Activated naive CD4-positive, alpha-beta T cell treated with anti-CD3 and anti-CD28 coated beads, Interleukin-2, amount 10 ng/mL, durations not matched to agents 7 days and 5 days (primary cell): ENCODE measurements around the gene USP17L5.
"Not testable (repeated sequence)": the region's sequence is repeated elsewhere in the genome, so short reads cannot be mapped to it uniquely, and the experiment has no call there.

Experiments used
- CTCF ChIA-PET: fragments of 350-600 bp; sonication (Branson Sonifier 250); formaldehyde crosslinking; loops from one replicate; lab custom pipeline; 2021; ENCODE audit warnings: antibody characterized with exemption; lab: Charles Lee
- DNase-seq: peaks from one replicate; pipeline ENCODE4 v3.0.0-alpha.2; 2020
- H3K27ac Mint-ChIP-seq: one replicate; pipeline ENCODE4 v1.8.0; 2021; ENCODE audit warnings: mild to moderate bottlenecking, moderate library complexity, mixed read lengths
- H3K27me3 Mint-ChIP-seq: one replicate; pipeline ENCODE4 v1.8.0; 2021; ENCODE audit warnings: mild to moderate bottlenecking, mixed read lengths
- H3K36me3 Mint-ChIP-seq: one replicate; pipeline ENCODE4 v1.8.0; 2021; ENCODE audit warnings: mixed read lengths
- H3K4me1 Mint-ChIP-seq: one replicate; pipeline ENCODE4 v1.8.0; 2021; ENCODE audit warnings: mixed read lengths
- H3K4me3 Mint-ChIP-seq: one replicate; pipeline ENCODE4 v1.8.0; 2021; ENCODE audit warnings: mild to moderate bottlenecking, moderate library complexity, mixed read lengths
- H3K9me3 Mint-ChIP-seq: one replicate; pipeline ENCODE4 v1.8.0; 2021; ENCODE audit warnings: mixed read lengths

USP17L5 gene

GRCh38 chr4:9339103-9339502 lies at the start of gene USP17L5:
TSS of gene USP17L5 (plus strand) at chr4:9339403. CDS start at chr4:9339403, 0 bp downstream.
- H3K27ac Mint-ChIP-seq, DNase-seq, H3K36me3 Mint-ChIP-seq, CTCF ChIA-PET, H3K4me3 Mint-ChIP-seq, H3K27me3 Mint-ChIP-seq, H3K9me3 Mint-ChIP-seq, H3K4me1 Mint-ChIP-seq: not testable (repeated sequence)

GRCh38 chr4:9324191-9324590 lies 15.0 kb upstream of the USP17L5 start:
- H3K27ac Mint-ChIP-seq, CTCF ChIA-PET, H3K9me3 Mint-ChIP-seq, H3K4me1 Mint-ChIP-seq, H3K27me3 Mint-ChIP-seq, DNase-seq, H3K36me3 Mint-ChIP-seq, H3K4me3 Mint-ChIP-seq: not testable (repeated sequence)

- H3K36me3 Mint-ChIP-seq, CTCF ChIA-PET, H3K27me3 Mint-ChIP-seq, H3K9me3 Mint-ChIP-seq, H3K27ac Mint-ChIP-seq, H3K4me3 Mint-ChIP-seq, DNase-seq, H3K4me1 Mint-ChIP-seq: not testable (repeated sequence)
Observed at GRCh38 chr4:9324865-9325264, 14.3 kb upstream of the USP17L5 start, which contains the start of gene USP17L24. TSS of gene USP17L24 (plus strand) at chr4:9325165. CDS start at chr4:9325165, 0 bp downstream.

GRCh38 chr4:9329611-9330010 lies 9.6 kb upstream of the USP17L5 start, which contains the start of gene USP17L25:
TSS of gene USP17L25 (plus strand) at chr4:9329911. CDS start at chr4:9329911, 0 bp downstream.
- H3K27me3 Mint-ChIP-seq, H3K4me1 Mint-ChIP-seq, H3K9me3 Mint-ChIP-seq, H3K36me3 Mint-ChIP-seq, H3K4me3 Mint-ChIP-seq, DNase-seq, CTCF ChIA-PET, H3K27ac Mint-ChIP-seq: not testable (repeated sequence)

- H3K27ac Mint-ChIP-seq, H3K4me1 Mint-ChIP-seq, H3K9me3 Mint-ChIP-seq, H3K27me3 Mint-ChIP-seq, H3K4me3 Mint-ChIP-seq, CTCF ChIA-PET, DNase-seq, H3K36me3 Mint-ChIP-seq: not testable (repeated sequence)
Observed at GRCh38 chr4:9334358-9334757, 4.8 kb upstream of the USP17L5 start, which contains the start of gene USP17L26. TSS of gene USP17L26 (plus strand) at chr4:9334658. CDS start at chr4:9334658, 0 bp downstream.

GRCh38 chr4:9343848-9344247 lies 4.6 kb downstream of the USP17L5 start, which contains the start of gene USP17L27:
TSS of gene USP17L27 (plus strand) at chr4:9344148. CDS start at chr4:9344148, 0 bp downstream.
- H3K4me1 Mint-ChIP-seq, H3K36me3 Mint-ChIP-seq, H3K27me3 Mint-ChIP-seq, H3K9me3 Mint-ChIP-seq, H3K4me3 Mint-ChIP-seq, CTCF ChIA-PET, DNase-seq, H3K27ac Mint-ChIP-seq: not testable (repeated sequence)

GRCh38 chr4:9348593-9348992 lies 9.4 kb downstream of the USP17L5 start, which contains the start of gene USP17L28:
TSS of gene USP17L28 (plus strand) at chr4:9348893. CDS start at chr4:9348893, 0 bp downstream.
- H3K27me3 Mint-ChIP-seq, CTCF ChIA-PET, H3K9me3 Mint-ChIP-seq, H3K4me1 Mint-ChIP-seq, H3K27ac Mint-ChIP-seq, H3K36me3 Mint-ChIP-seq, H3K4me3 Mint-ChIP-seq, DNase-seq: not testable (repeated sequence)

- CTCF ChIA-PET, H3K9me3 Mint-ChIP-seq: not testable (repeated sequence)
Observed at GRCh38 chr4:9350866-9351265, 11.7 kb downstream of the USP17L5 start.

GRCh38 chr4:9353338-9353737 lies 14.1 kb downstream of the USP17L5 start, which contains the start of gene USP17L29:
TSS of gene USP17L29 (plus strand) at chr4:9353638. CDS start at chr4:9353638, 0 bp downstream.
- H3K9me3 Mint-ChIP-seq, H3K4me1 Mint-ChIP-seq, DNase-seq, H3K27ac Mint-ChIP-seq, CTCF ChIA-PET, H3K36me3 Mint-ChIP-seq, H3K27me3 Mint-ChIP-seq, H3K4me3 Mint-ChIP-seq: not testable (repeated sequence)

More at GRCh38 chr4:9350866-9351265, 11.7 kb downstream of the USP17L5 start:
- H3K27me3 Mint-ChIP-seq, H3K4me3 Mint-ChIP-seq, H3K4me1 Mint-ChIP-seq, H3K36me3 Mint-ChIP-seq, H3K27ac Mint-ChIP-seq, DNase-seq: not testable (repeated sequence)

GRCh38 chr4:9362829-9363228 lies 23.6 kb downstream of the USP17L5 start, which contains the start of gene USP17L30:
TSS of gene USP17L30 (plus strand) at chr4:9363129. CDS start at chr4:9363129, 0 bp downstream.
- DNase-seq, CTCF ChIA-PET, H3K9me3 Mint-ChIP-seq, H3K27ac Mint-ChIP-seq, H3K36me3 Mint-ChIP-seq, H3K4me3 Mint-ChIP-seq, H3K4me1 Mint-ChIP-seq, H3K27me3 Mint-ChIP-seq: not testable (repeated sequence)

- H3K4me3 Mint-ChIP-seq, H3K36me3 Mint-ChIP-seq, H3K9me3 Mint-ChIP-seq, H3K27ac Mint-ChIP-seq, H3K27me3 Mint-ChIP-seq, H3K4me1 Mint-ChIP-seq, DNase-seq: not testable (repeated sequence)
- CTCF ChIA-PET: interaction anchor here (0.6 kb wide), 1 partner anchor 572 kb away, joined by 4 read pairs; no protein-coding TSS in a partner anchor
Observed at GRCh38 chr4:9379881-9380280, 40.7 kb downstream of the USP17L5 start.

GRCh38 chr4:9381012-9381534 lies 41.9 kb downstream of the USP17L5 start:
- H3K4me1 Mint-ChIP-seq, H3K36me3 Mint-ChIP-seq, H3K9me3 Mint-ChIP-seq, CTCF ChIA-PET, H3K27ac Mint-ChIP-seq, H3K27me3 Mint-ChIP-seq: not testable (repeated sequence)
- peak; percentile 60 for DNase-seq
- H3K4me3 Mint-ChIP-seq: peak overlapping the region; percentile 48

GRCh38 chr4:9384126-9384525 lies 44.9 kb downstream of the USP17L5 start:
- CTCF ChIA-PET: no interaction called here
- Mint-ChIP-seq H3K4me3 (no peak overlapping the region), H3K27ac (no peak overlapping the region), H3K4me1 (peaks cover 2% of the 10 kb centered on the region), H3K27me3 (peaks cover 4% of the 10 kb centered on the region), H3K9me3 (no peaks in the 10 kb centered on the region), H3K36me3 (no peaks in the 10 kb centered on the region)
- no peak for DNase-seq

- DNase-seq, CTCF ChIA-PET, H3K4me3 Mint-ChIP-seq, H3K27ac Mint-ChIP-seq, H3K4me1 Mint-ChIP-seq, H3K9me3 Mint-ChIP-seq, H3K36me3 Mint-ChIP-seq, H3K27me3 Mint-ChIP-seq: not testable (repeated sequence)
Observed at GRCh38 chr4:9389001-9389400, 49.8 kb downstream of the USP17L5 start.
